Thyroid gland (tissue), 4 donors: ENCODE measurements around the gene PCGF3.

Experiments used
- CTCF ChIP-seq, 6 experiments: fragments of 200-600 bp in 3 of 6; fragments of 450-650 bp in 3 of 6; sonication (generic) in 3 of 6; IDR thresholded peaks; one replicate each; pipeline ENCODE4 v1.5.1; 2016 to 2019; ENCODE audit warnings: antibody characterized with exemption in 6 of 6, mild to moderate bottlenecking in 2 of 6, inconsistent platforms in 1 of 6, moderate library complexity in 1 of 6
- POLR2A ChIP-seq, 2 donors: fragments of 450-650 bp; IDR thresholded peaks; one replicate each; pipeline ENCODE4 v1.6.1; 2017; ENCODE audit warnings: antibody characterized with exemption in 2 of 2, mild to moderate bottlenecking in 2 of 2, moderate library complexity in 1 of 2

DNA sequence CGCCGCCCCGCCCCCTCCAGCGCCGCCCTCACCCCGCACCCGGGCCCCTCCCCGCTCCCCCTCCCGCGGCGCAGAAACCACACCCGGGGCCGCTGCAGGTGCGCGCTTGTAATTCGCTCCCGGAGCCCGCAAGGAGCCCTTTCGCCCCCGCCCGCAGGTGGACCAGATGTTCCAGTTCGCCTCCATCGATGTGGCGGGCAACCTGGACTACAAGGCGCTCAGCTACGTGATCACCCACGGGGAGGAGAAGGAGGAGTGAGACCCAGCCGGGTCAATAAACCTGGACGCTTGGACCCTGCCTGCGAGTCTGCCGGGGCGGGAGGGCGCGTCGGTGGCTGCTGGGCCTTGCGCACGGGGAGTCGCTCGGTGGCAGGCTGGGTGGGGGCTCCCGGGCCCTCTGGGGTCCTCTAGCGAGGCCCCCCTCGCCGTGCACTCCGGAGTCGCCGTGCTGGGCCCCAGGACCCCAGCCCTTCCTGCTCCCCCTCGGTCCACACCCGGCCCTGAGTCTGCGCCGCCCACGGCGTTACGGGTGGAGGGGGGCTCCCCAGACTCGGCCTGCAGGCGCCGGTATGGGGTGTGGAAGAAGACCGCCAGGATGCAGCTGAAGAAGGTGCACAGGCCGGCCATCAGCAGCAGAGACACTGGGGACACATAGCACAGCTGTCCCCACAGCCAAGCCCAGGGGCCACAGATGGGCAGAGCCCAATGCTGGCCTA is 23.7 kb upstream of the PCGF3 start:
- no peak for TF ChIP-seq CTCF (IDR thresholded peaks at IDR 0.05)
- TF ChIP-seq POLR2A (IDR thresholded peaks at IDR 0.05), result no peak
